Astrocyte (in vitro differentiated cells and primary cell): ENCODE measurements around the gene C6orf62. TPM values are rescaled to one million over a fixed set of nuclear protein-coding genes. Genes with fewer than 3 reads are reported as not detected.
"Not testable (repeated sequence)": the region's sequence is repeated elsewhere in the genome, so short reads cannot be mapped to it uniquely, and the experiment has no call there.

Experiments used
- DNase-seq: peaks from one replicate; pipeline ENCODE4 v3.0.0-alpha.2; 2010; ENCODE audit warnings: low read depth
- FAIRE-seq: peaks from 2 replicates; lab custom pipeline; 2011; peaks lifted over from hg19 to GRCh38; lab: Jason Lieb, UNC
- H2AFZ ChIP-seq: 2 replicates; pipeline ENCODE4 v1.6.0; 2012; ENCODE audit warnings: low read depth, low read length, inconsistent platforms
- H3K27ac ChIP-seq: 2 replicates; pipeline ENCODE4 v1.5.1; 2011; ENCODE audit warnings: low read depth, low read length, inconsistent platforms
- H3K27me3 ChIP-seq: 2 replicates; pipeline ENCODE4 v1.6.0; 2011; ENCODE audit warnings: low read length, inconsistent platforms; ENCODE audit not compliant: insufficient read depth
- H3K36me3 ChIP-seq: 2 replicates; pipeline ENCODE4 v1.5.1; 2011; ENCODE audit warnings: low read length, inconsistent platforms; ENCODE audit not compliant: insufficient read depth
- H3K4me1 ChIP-seq: 2 replicates; pipeline ENCODE4 v1.5.1; 2011; ENCODE audit warnings: low read length, inconsistent platforms; ENCODE audit not compliant: insufficient read depth
- H3K4me2 ChIP-seq: 2 replicates; pipeline ENCODE4 v1.6.0; 2012; ENCODE audit warnings: low read length, inconsistent platforms
- H3K4me3 ChIP-seq: 2 replicates; pipeline ENCODE4 v1.5.1; 2011; ENCODE audit warnings: low read depth, mild to moderate bottlenecking, low read length, inconsistent platforms; ENCODE audit not compliant: insufficient read depth
- H3K79me2 ChIP-seq: 2 replicates; pipeline ENCODE4 v1.6.0; 2012; ENCODE audit warnings: mild to moderate bottlenecking, low read length, inconsistent platforms; ENCODE audit not compliant: insufficient read depth
- H3K9ac ChIP-seq: 2 replicates; pipeline ENCODE4 v1.6.0; 2012; ENCODE audit warnings: mild to moderate bottlenecking, low read length, inconsistent platforms
- H3K9me3 ChIP-seq: 2 replicates; pipeline ENCODE4 v1.5.1; 2012; ENCODE audit warnings: low read depth, mild to moderate bottlenecking, low read length, inconsistent platforms; ENCODE audit not compliant: insufficient read depth
- H4K20me1 ChIP-seq: 2 replicates; pipeline ENCODE4 v1.6.0; 2012; ENCODE audit warnings: low read length, inconsistent platforms; ENCODE audit not compliant: insufficient read depth
- H3K27ac Mint-ChIP-seq: one replicate; pipeline ENCODE4 v1.8.0; 2021; ENCODE audit warnings: mild to moderate bottlenecking, mixed read lengths; ENCODE audit not compliant: unreplicated experiment
- H3K27me3 Mint-ChIP-seq: one replicate; pipeline ENCODE4 v1.8.0; 2021; ENCODE audit warnings: low read depth, mixed read lengths; ENCODE audit not compliant: unreplicated experiment
- H3K36me3 Mint-ChIP-seq: one replicate; pipeline ENCODE4 v1.8.0; 2021; ENCODE audit warnings: low read depth, mixed read lengths; ENCODE audit not compliant: unreplicated experiment
- H3K4me1 Mint-ChIP-seq: one replicate; pipeline ENCODE4 v1.8.0; 2021; ENCODE audit warnings: low read depth, mixed read lengths; ENCODE audit not compliant: unreplicated experiment
- H3K4me3 Mint-ChIP-seq: one replicate; pipeline ENCODE4 v1.8.0; 2021; ENCODE audit warnings: mild to moderate bottlenecking, moderate library complexity, mixed read lengths; ENCODE audit not compliant: unreplicated experiment
- H3K9me3 Mint-ChIP-seq: one replicate; pipeline ENCODE4 v1.8.0; 2021; ENCODE audit warnings: mild to moderate bottlenecking, mixed read lengths; ENCODE audit not compliant: unreplicated experiment
- CTCF ChIP-seq: IDR thresholded peaks from 2 replicates; pipeline ENCODE4 v1.5.1; 2011; ENCODE audit warnings: low read depth, mild to moderate bottlenecking, inconsistent platforms, low read length, moderate library complexity; ENCODE audit not compliant: insufficient read depth
- EZH2 ChIP-seq: IDR thresholded peaks from 2 replicates; pipeline ENCODE4 v1.6.1; 2012; ENCODE audit warnings: mild to moderate bottlenecking, low read length, inconsistent platforms; ENCODE audit not compliant: insufficient read depth
- total RNA-seq: library from RNA; stranded (reverse); gene quantifications from 2 replicates; pipeline ENCODE4 v1.2.1, GENCODE V29; 2021

The C6orf62 gene
- total RNA-seq, 1 donor from 2014 or later = 162 TPM

DNA sequence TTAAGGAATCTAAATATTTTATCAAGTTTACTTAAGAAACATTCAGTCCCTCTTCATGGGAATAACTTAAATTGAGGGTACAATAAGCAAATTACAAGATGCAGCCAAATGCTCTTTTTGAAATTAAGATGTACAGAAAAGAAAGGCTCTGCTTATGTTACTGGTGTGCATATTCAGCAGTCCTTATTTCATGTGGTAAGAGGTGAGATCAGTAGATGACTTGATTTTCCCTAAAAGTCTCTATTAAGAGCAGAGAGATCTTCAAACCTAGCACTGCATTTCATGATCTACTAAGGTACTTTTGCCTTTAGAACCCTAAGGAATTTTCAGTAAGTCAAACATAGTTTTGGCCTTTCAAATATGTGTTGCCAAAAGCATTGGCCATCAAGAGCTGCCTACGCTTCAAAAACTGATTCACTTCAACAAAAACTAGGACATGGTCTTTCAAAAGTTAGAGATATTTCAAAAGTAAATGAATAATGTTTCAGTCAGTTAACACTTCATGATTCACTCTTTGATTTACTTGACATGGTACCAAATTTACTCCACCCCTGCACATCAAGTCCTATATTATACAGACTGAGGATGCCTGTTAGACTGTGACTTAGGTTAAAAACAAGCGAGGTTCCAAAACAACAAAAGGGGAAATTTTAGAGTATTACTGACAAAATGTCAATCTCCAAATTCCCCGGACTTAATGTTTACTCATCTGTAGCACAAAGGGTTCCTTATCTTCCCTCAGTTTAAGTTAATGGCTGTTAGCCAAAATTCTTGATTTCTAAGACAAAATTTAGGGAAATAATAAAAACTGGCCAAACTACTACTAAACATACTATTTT lies 19.2 kb downstream of the C6orf62 start:
- H3K4me3 ChIP-seq = no peak overlapping the region
- H3K4me1 Mint-ChIP-seq = no peaks in the 10 kb centered on the region
- H3K79me2 ChIP-seq = no peaks in the 10 kb centered on the region
- no peak overlapping the region for H3K9ac ChIP-seq
- peaks cover 14% of the 10 kb centered on the region for H3K36me3 ChIP-seq
- TF ChIP-seq CTCF = no peak
- H3K27ac Mint-ChIP-seq = no peak overlapping the region
- no peak overlapping the region for H2AFZ ChIP-seq
- H3K4me2 ChIP-seq = no peak overlapping the region
- no peaks in the 10 kb centered on the region for H3K9me3 ChIP-seq
- FAIRE-seq (no peak), DNase-seq (no peak)
- no peaks in the 10 kb centered on the region for H3K4me1 ChIP-seq
- H3K27me3 Mint-ChIP-seq = no peaks in the 10 kb centered on the region
- H3K27ac ChIP-seq = no peak overlapping the region
- peaks cover 1% of the 10 kb centered on the region for H3K36me3 Mint-ChIP-seq
- H3K9me3 Mint-ChIP-seq = no peaks in the 10 kb centered on the region
- no peaks in the 10 kb centered on the region for H3K27me3 ChIP-seq
- no peak overlapping the region for H3K4me3 Mint-ChIP-seq
- H4K20me1 ChIP-seq = peaks cover 28% of the 10 kb centered on the region

DNA sequence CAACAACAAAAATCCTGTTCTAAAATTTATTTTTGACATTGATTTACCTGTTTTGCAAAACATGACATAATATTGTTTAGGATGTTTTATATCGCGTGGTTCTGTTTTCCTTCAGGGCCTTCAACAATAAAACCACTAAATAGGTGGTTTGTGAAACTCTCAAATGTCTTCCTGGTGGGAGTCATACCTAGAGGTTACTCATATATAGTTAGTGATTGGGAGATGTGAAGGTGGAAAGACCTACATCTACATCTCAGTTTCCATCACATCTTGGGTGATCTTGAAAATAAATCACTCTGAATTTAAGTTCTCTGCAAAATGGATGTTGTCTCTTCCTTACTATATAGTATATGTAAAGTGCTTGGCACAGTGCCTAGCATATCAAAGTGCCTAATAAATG lies 22.9 kb downstream of the C6orf62 start:
- Mint-ChIP-seq H3K27ac (no peak overlapping the region), H3K27me3 (no peaks in the 10 kb centered on the region), H3K4me3 (no peak overlapping the region), H3K36me3 (peaks cover 1% of the 10 kb centered on the region), H3K9me3 (no peaks in the 10 kb centered on the region), H3K4me1 (peaks cover 2% of the 10 kb centered on the region)
- no peak overlapping the region for H3K4me2 ChIP-seq
- no peaks in the 10 kb centered on the region for H3K36me3 ChIP-seq
- H3K27me3 ChIP-seq = no peaks in the 10 kb centered on the region
- no peak overlapping the region for H3K9ac ChIP-seq
- no peak overlapping the region for H3K4me3 ChIP-seq
- no peaks in the 10 kb centered on the region for H3K9me3 ChIP-seq
- no peaks in the 10 kb centered on the region for H4K20me1 ChIP-seq
- no peak for DNase-seq
- no peak overlapping the region for H3K27ac ChIP-seq
- no peaks in the 10 kb centered on the region for H3K79me2 ChIP-seq
- no peak overlapping the region for H2AFZ ChIP-seq
- H3K4me1 ChIP-seq = no peaks in the 10 kb centered on the region
- FAIRE-seq = no peak
- no peak for TF ChIP-seq EZH2
- no peak for TF ChIP-seq CTCF

DNA sequence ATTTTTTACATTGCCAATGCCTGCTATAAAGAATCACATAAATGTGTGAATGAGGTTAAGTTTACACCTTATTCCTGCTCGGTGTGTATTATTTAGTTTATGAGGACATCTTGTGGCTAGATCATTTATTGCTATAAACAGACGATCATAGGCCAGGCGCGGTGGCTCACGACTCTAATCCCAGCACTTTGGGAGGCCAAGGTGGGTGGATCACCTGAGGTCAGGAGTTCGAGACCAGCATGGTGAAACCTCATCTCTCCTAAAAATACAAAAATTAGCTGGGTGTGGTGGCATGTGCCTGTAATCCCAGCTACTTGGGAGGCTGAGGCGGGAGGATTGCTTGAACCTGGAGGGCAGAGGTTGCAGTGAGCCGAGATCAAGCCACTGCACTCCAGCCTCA lies 23.3 kb downstream of the C6orf62 start:
- H3K9me3 ChIP-seq, H3K4me1 Mint-ChIP-seq, H3K9me3 Mint-ChIP-seq, H4K20me1 ChIP-seq, H3K4me1 ChIP-seq, H3K27ac ChIP-seq, H3K27me3 Mint-ChIP-seq, H3K27ac Mint-ChIP-seq, H3K4me2 ChIP-seq, H3K27me3 ChIP-seq, H3K36me3 Mint-ChIP-seq, H2AFZ ChIP-seq, FAIRE-seq, DNase-seq, H3K4me3 ChIP-seq, H3K36me3 ChIP-seq, H3K79me2 ChIP-seq, H3K9ac ChIP-seq, H3K4me3 Mint-ChIP-seq: not testable (repeated sequence)
- TF ChIP-seq CTCF = peak; percentile 38
